ENCODE data around the gene ODAD4.
A peak's percentile ranks its signal among the peaks of the same experiment; 100 is the strongest.

ODAD4 gene

GRCh38 chr17:41959030-41959335 is 28.6 kb downstream of the ODAD4 start:
- FAIRE-seq: no peak
- no peak for DNase-seq (ENCODE audit: insufficient read length, low spot score)
- TF ChIP-seq CTCF (IDR thresholded peaks at IDR 0.05; ENCODE audit: insufficient read depth, missing control alignments): no peak

GRCh38 chr17:41959336-41960095 is 29.1 kb downstream of the ODAD4 start:
- FAIRE-seq (no peak), DNase-seq (ENCODE audit: insufficient read length, low spot score) (peak; percentile 57)
- peak; percentile 78 for TF ChIP-seq CTCF (IDR thresholded peaks at IDR 0.05; ENCODE audit: insufficient read depth, missing control alignments)

GRCh38 chr17:41962111-41962510 is 31.7 kb downstream of the ODAD4 start:
- TF ChIP-seq CTCF (IDR thresholded peaks at IDR 0.05; ENCODE audit: insufficient read depth, missing control alignments): no peak
- DNase-seq (ENCODE audit: insufficient read length, low spot score) (peak; percentile 18), FAIRE-seq (no peak)

- FAIRE-seq: no peak
- peak; percentile 99 for TF ChIP-seq CTCF (IDR thresholded peaks at IDR 0.05; ENCODE audit: insufficient read depth, missing control alignments)
- peak; percentile 93 for DNase-seq (ENCODE audit: insufficient read length, low spot score)
These were observed 32.5 kb downstream of the ODAD4 start for GRCh38 chr17:41962768-41963434.

- TF ChIP-seq CTCF (IDR thresholded peaks at IDR 0.05; ENCODE audit: insufficient read depth, missing control alignments): no peak
- FAIRE-seq (no peak), DNase-seq (ENCODE audit: insufficient read length, low spot score) (no peak)
These were observed 35.5 kb downstream of the ODAD4 start for GRCh38 chr17:41965694-41966462.

GRCh38 chr17:41966463-41967140 is 36.2 kb downstream of the ODAD4 start, which contains the start of gene CNP:
TSS of gene CNP (plus strand) at chr17:41966795. CDS start at chr17:41966885, 90 bp downstream.
- no peak for TF ChIP-seq CTCF (IDR thresholded peaks at IDR 0.05; ENCODE audit: insufficient read depth, missing control alignments)
- peak; percentile 94 for DNase-seq (ENCODE audit: insufficient read length, low spot score)
- FAIRE-seq: no peak
